ENCODE results near the gene NTSR1. TPM values are rescaled to one million over a fixed set of nuclear protein-coding genes. Genes with fewer than 3 reads are reported as not detected.

The NTSR1 gene
- total RNA-seq, 4 donors from 2014 or later: 1.5 to 23.9 (median 4.7) TPM

GRCh38 chr20:62764156-62764935 lies 55.7 kb downstream of the NTSR1 start:
- DNase-seq: no peak
- intact Hi-C loops (cut with DNase I; ENCODE audit: low total_unique reads) (no loop called here), in situ Hi-C loops (cut with MboI; ENCODE audit: low pct_ligation_motif_present in 1 of 4, low pct_unique_long_range_greater_than_20kb in 1 of 4, low sequenced_read_pairs in 3 of 4) (no loop called here)
- no peak overlapping the region for H3K4me3 ChIP-seq
- no peak overlapping the region for H3K27ac ChIP-seq
- TF ChIP-seq EP300 (IDR thresholded peaks at IDR 0.05; ENCODE audit: low read depth) (no peak), POLR2AphosphoS5 (IDR thresholded peaks at IDR 0.05) (no peak), POLR2A (IDR thresholded peaks at IDR 0.05) (no peak)
- TF ChIP-seq, protein P1, sequence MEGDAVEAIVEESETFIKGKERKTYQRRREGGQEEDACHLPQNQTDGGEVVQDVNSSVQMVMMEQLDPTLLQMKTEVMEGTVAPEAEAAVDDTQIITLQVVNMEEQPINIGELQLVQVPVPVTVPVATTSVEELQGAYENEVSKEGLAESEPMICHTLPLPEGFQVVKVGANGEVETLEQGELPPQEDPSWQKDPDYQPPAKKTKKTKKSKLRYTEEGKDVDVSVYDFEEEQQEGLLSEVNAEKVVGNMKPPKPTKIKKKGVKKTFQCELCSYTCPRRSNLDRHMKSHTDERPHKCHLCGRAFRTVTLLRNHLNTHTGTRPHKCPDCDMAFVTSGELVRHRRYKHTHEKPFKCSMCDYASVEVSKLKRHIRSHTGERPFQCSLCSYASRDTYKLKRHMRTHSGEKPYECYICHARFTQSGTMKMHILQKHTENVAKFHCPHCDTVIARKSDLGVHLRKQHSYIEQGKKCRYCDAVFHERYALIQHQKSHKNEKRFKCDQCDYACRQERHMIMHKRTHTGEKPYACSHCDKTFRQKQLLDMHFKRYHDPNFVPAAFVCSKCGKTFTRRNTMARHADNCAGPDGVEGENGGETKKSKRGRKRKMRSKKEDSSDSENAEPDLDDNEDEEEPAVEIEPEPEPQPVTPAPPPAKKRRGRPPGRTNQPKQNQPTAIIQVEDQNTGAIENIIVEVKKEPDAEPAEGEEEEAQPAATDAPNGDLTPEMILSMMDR (IDR thresholded peaks at IDR 0.05): no peak
- peaks cover 0 to 16% (median 7%) of the 10 kb centered on the region in 4 donors for H3K4me1 ChIP-seq
- WGBS, 2 donors (ENCODE audit: low coverage in 1 of 2): 89% methylated on average over 26 of the region's 26 CpGs; no CpG with 5 or more reads in 1 of the 2 donors
- H3K27me3 ChIP-seq: peaks cover 15% of the 10 kb centered on the region
- no peaks in the 10 kb centered on the region for H3K9me3 ChIP-seq
- no peaks in the 10 kb centered on the region for H3K36me3 ChIP-seq

GRCh38 chr20:62765021-62765420 lies 56.4 kb downstream of the NTSR1 start:
- WGBS, 2 donors (ENCODE audit: low coverage in 1 of 2): 88% methylated on average over 6 of the region's 6 CpGs; no CpG with 5 or more reads in 1 of the 2 donors
- Histone ChIP-seq H3K4me3 (no peak overlapping the region), H3K27ac (no peak overlapping the region), H3K27me3 (peaks cover 15% of the 10 kb centered on the region), H3K4me1 (peaks cover 0 to 16% (median 7%) of the 10 kb centered on the region in 4 donors), H3K36me3 (no peaks in the 10 kb centered on the region), H3K9me3 (no peaks in the 10 kb centered on the region)
- intact Hi-C loops (cut with DNase I; ENCODE audit: low total_unique reads): no loop called here
- DNase-seq: no peak
- TF ChIP-seq POLR2A (IDR thresholded peaks at IDR 0.05) (no peak), EP300 (IDR thresholded peaks at IDR 0.05; ENCODE audit: low read depth) (no peak), POLR2AphosphoS5 (IDR thresholded peaks at IDR 0.05) (no peak)
- TF ChIP-seq, protein P1 (IDR thresholded peaks at IDR 0.05): no peak
- in situ Hi-C loops (cut with MboI; ENCODE audit: low pct_ligation_motif_present in 1 of 4, low pct_unique_long_range_greater_than_20kb in 1 of 4, low sequenced_read_pairs in 3 of 4): no loop called here

- Histone ChIP-seq H3K27me3 (peaks cover 13% of the 10 kb centered on the region), H3K4me1 (peaks cover 0 to 11% (median 5%) of the 10 kb centered on the region in 4 donors), H3K9me3 (no peaks in the 10 kb centered on the region), H3K27ac (no peak overlapping the region), H3K36me3 (no peaks in the 10 kb centered on the region), H3K4me3 (no peak overlapping the region)
- no peak for DNase-seq
- intact Hi-C loops (cut with DNase I; ENCODE audit: low total_unique reads) (no loop called here), in situ Hi-C loops (cut with MboI; ENCODE audit: low pct_ligation_motif_present in 1 of 4, low pct_unique_long_range_greater_than_20kb in 1 of 4, low sequenced_read_pairs in 3 of 4) (no loop called here)
- 89% methylated on average over 12 of the region's 15 CpGs; no CpG with 5 or more reads in 1 of the 2 donors for WGBS, 2 donors (ENCODE audit: low coverage in 1 of 2)
- TF ChIP-seq POLR2A (IDR thresholded peaks at IDR 0.05) (no peak), POLR2AphosphoS5 (IDR thresholded peaks at IDR 0.05) (no peak), EP300 (IDR thresholded peaks at IDR 0.05; ENCODE audit: low read depth) (no peak)
- TF ChIP-seq, protein P1 (IDR thresholded peaks at IDR 0.05): no peak
These were observed 56.9 kb downstream of the NTSR1 start for GRCh38 chr20:62765432-62766070.

DNA sequence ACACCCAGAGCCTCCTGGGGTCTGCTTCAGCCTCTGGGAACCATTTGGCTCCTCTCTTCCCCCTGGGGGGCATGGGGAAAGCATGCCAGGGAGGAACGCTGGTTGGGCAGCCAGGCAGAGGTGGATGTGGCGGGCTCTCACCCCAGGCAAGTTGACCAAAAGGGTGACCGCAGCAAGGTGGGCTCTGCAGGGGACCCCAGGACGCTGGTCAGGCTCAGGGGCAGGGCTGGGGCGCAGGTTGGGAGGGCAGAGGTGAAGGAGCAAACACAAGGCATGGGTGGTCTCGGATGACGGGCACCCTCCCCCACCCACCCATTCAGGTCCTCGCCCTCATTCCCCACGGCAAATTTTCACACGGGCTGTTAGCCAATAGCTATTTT lies 57.4 kb downstream of the NTSR1 start:
- 70% methylated on average over 10 of the region's 10 CpGs; no CpG with 5 or more reads in 1 of the 2 donors for WGBS, 2 donors (ENCODE audit: low coverage in 1 of 2)
- peaks cover 8% of the 10 kb centered on the region for H3K27me3 ChIP-seq
- no peak for DNase-seq

More for the DNA sequence above, 57.4 kb downstream of the NTSR1 start:
- Histone ChIP-seq H3K4me3 (no peak overlapping the region), H3K36me3 (no peaks in the 10 kb centered on the region), H3K4me1 (peaks cover 0 to 6% (median 1%) of the 10 kb centered on the region in 4 donors), H3K9me3 (no peaks in the 10 kb centered on the region), H3K27ac (no peak overlapping the region)
- TF ChIP-seq POLR2AphosphoS5 (IDR thresholded peaks at IDR 0.05) (no peak), EP300 (IDR thresholded peaks at IDR 0.05; ENCODE audit: low read depth) (no peak), POLR2A (IDR thresholded peaks at IDR 0.05) (no peak)
- TF ChIP-seq, protein P1 (IDR thresholded peaks at IDR 0.05): no peak
- intact Hi-C loops (cut with DNase I; ENCODE audit: low total_unique reads) (no loop called here), in situ Hi-C loops (cut with MboI; ENCODE audit: low pct_ligation_motif_present in 1 of 4, low pct_unique_long_range_greater_than_20kb in 1 of 4, low sequenced_read_pairs in 3 of 4) (no loop called here)
